IMR-90 (cell line): Measurements from ENCODE around the gene ANKH. TPM values are rescaled to one million over a fixed set of nuclear protein-coding genes. Genes with fewer than 3 reads are reported as not detected.

Experiments used
- ATAC-seq: fragments of 200-7000 bp; cut with Tn5 transposase; 2 replicates; pipeline ENCODE4 v1.9.1; 2020; ENCODE audit warnings: low read depth, mild to moderate bottlenecking, moderate library complexity
- BruUV-seq: library from RNA; stranded (reverse); fragments of 400-500 nt; replicated peaks from 2 replicates; lab custom pipeline; 2021; lab: Mats Ljungman, UMichigan
- CTCF ChIA-PET: fragments of 300-600 bp; formaldehyde crosslinking; extraction: SDS; loops from one replicate; lab custom pipeline; 2021; ENCODE audit warnings: antibody characterized with exemption; lab: Yijun Ruan, JAX
- POLR2A ChIA-PET: fragments of 300-600 bp; sonication (Branson Sonifier 250); formaldehyde crosslinking; loops from one replicate; lab custom pipeline; 2022; ENCODE audit warnings: antibody characterized with exemption; ENCODE audit not compliant: unreplicated experiment; lab: Charles Lee
- DNase-seq: peaks from one replicate; pipeline ENCODE4 v3.0.0; 2013
- H2AFZ ChIP-seq: replicated peaks from 2 replicates; pipeline ENCODE3; 2013; ENCODE audit warnings: low read length, mild to moderate bottlenecking; ENCODE audit not compliant: poor library complexity
- H2AK5ac ChIP-seq: 2 replicates; pipeline ENCODE4 v1.6.1; 2013; ENCODE audit warnings: low read depth, low read length, inconsistent platforms
- H2AK9ac ChIP-seq: replicated peaks from 2 replicates; pipeline ENCODE3; 2013; ENCODE audit warnings: mild to moderate bottlenecking, low read depth, low read length, moderate library complexity; ENCODE audit not compliant: poor library complexity
- H2BK120ac ChIP-seq: 2 replicates; pipeline ENCODE4 v1.6.1; 2013; ENCODE audit warnings: low read depth, low read length, inconsistent platforms
- H2BK15ac ChIP-seq: 3 replicates; pipeline ENCODE4 v1.6.1; 2013; ENCODE audit warnings: low read depth, low read length, inconsistent platforms
- H2BK20ac ChIP-seq: 2 replicates; pipeline ENCODE4 v1.6.1; 2013; ENCODE audit warnings: low read depth, mild to moderate bottlenecking, inconsistent platforms, low read length, moderate library complexity
- H2BK5ac ChIP-seq: 2 replicates; pipeline ENCODE4 v1.6.1; 2013; ENCODE audit warnings: mild to moderate bottlenecking, low read depth, low read length, inconsistent platforms; ENCODE audit not compliant: poor library complexity, severe bottlenecking
- H3K14ac ChIP-seq: replicated peaks from 2 replicates; pipeline ENCODE4 v1.6.1; 2013; ENCODE audit warnings: low read depth, low read length, inconsistent platforms
- H3K18ac ChIP-seq: 2 replicates; pipeline ENCODE4 v1.6.1; 2013; ENCODE audit warnings: low read depth, low read length, control low read depth
- H3K23ac ChIP-seq: 2 replicates; pipeline ENCODE4 v1.6.1; 2013; ENCODE audit warnings: low read depth, low read length, inconsistent platforms
- H3K27ac ChIP-seq: 2 replicates; pipeline ENCODE4 v1.5.1; 2013; ENCODE audit warnings: mild to moderate bottlenecking, control low read depth, low read length; ENCODE audit not compliant: insufficient read depth
- H3K27me3 ChIP-seq: 2 replicates; pipeline ENCODE4 v1.6.1; 2013; ENCODE audit warnings: low read length; ENCODE audit not compliant: control insufficient read depth, insufficient read depth
- H3K36me3 ChIP-seq: 2 replicates; pipeline ENCODE4 v1.6.1; 2013; ENCODE audit warnings: low read length, mixed read lengths; ENCODE audit not compliant: control insufficient read depth, insufficient read depth
- H3K4ac ChIP-seq: 2 replicates; pipeline ENCODE4 v1.6.1; 2013; ENCODE audit warnings: low read depth, low read length, inconsistent platforms
- H3K4me1 ChIP-seq: 2 replicates; pipeline ENCODE4 v1.6.1; 2013; ENCODE audit warnings: low read length, mixed read lengths; ENCODE audit not compliant: control insufficient read depth, insufficient read depth
- H3K4me2 ChIP-seq: 2 replicates; pipeline ENCODE4 v1.6.1; 2013; ENCODE audit warnings: low read depth, mild to moderate bottlenecking, control low read depth, low read length, moderate library complexity
- H3K4me3 ChIP-seq: 2 replicates; pipeline ENCODE4 v1.5.1; 2013; ENCODE audit warnings: low read depth, mild to moderate bottlenecking, control low read depth, low read length, moderate library complexity; ENCODE audit not compliant: insufficient read depth
- H3K56ac ChIP-seq: 2 replicates; pipeline ENCODE4 v1.6.1; 2013; ENCODE audit warnings: low read length, inconsistent platforms; ENCODE audit not compliant: insufficient read depth; ENCODE audit errors: extremely low read depth
- H3K79me1 ChIP-seq, 2 experiments: 2 replicates each; pipeline ENCODE4 v1.6.1; 2013; ENCODE audit warnings: low read length in 2 of 2, inconsistent platforms in 1 of 2, low read depth in 1 of 2
- H3K9ac ChIP-seq: 2 replicates; pipeline ENCODE4 v1.6.1; 2013; ENCODE audit warnings: low read depth, low read length, control low read depth
- H3K9me1 ChIP-seq: 2 replicates; pipeline ENCODE4 v1.6.1; 2013; ENCODE audit warnings: low read length, inconsistent platforms; ENCODE audit not compliant: insufficient read depth
- H3K9me3 ChIP-seq: 2 replicates; pipeline ENCODE4 v1.6.1; 2013; ENCODE audit warnings: low read length; ENCODE audit not compliant: control insufficient read depth, insufficient read depth
- H4K20me1 ChIP-seq: 2 replicates; pipeline ENCODE4 v1.6.1; 2013; ENCODE audit warnings: low read length, inconsistent platforms; ENCODE audit not compliant: insufficient read depth
- H4K5ac ChIP-seq: 2 replicates; pipeline ENCODE4 v1.6.1; 2013; ENCODE audit warnings: mild to moderate bottlenecking, low read depth, low read length, control low read depth
- H4K8ac ChIP-seq, 2 experiments: 2 replicates each; pipeline ENCODE4 v1.6.1; 2013; ENCODE audit warnings: low read depth in 2 of 2, low read length in 2 of 2, control low read depth in 1 of 2, inconsistent platforms in 1 of 2
- H4K91ac ChIP-seq: 2 replicates; pipeline ENCODE4 v1.6.1; 2013; ENCODE audit warnings: low read depth, low read length, inconsistent platforms; ENCODE audit not compliant: insufficient read depth
- BHLHE40 ChIP-seq: fragments of 150-350 bp; IDR thresholded peaks from 2 replicates; pipeline ENCODE4 v1.6.1; 2016; ENCODE audit warnings: mild to moderate bottlenecking, low read depth, low read length
- CEBPB ChIP-seq: IDR thresholded peaks from 2 replicates; pipeline ENCODE4 v1.6.1; 2012; ENCODE audit warnings: low read depth, low read length, improper control_type of control experiment
- CHD1 ChIP-seq: IDR thresholded peaks from 2 replicates; pipeline ENCODE4 v1.6.1; 2012; ENCODE audit warnings: low read depth, low read length, improper control_type of control experiment
- ELK1 ChIP-seq: fragments of 150-350 bp; IDR thresholded peaks from 2 replicates; pipeline ENCODE4 v1.6.1; 2016; ENCODE audit warnings: low read depth, mild to moderate bottlenecking, low read length, moderate library complexity, borderline replicate concordance
- FOS ChIP-seq: fragments of 150-350 bp; IDR thresholded peaks from 2 replicates; pipeline ENCODE4 v1.6.1; 2016; ENCODE audit warnings: low read depth, low read length
- MAFK ChIP-seq: IDR thresholded peaks from 2 replicates; pipeline ENCODE4 v1.6.1; 2012; ENCODE audit warnings: low read depth, low read length, improper control_type of control experiment
- MAZ ChIP-seq: IDR thresholded peaks from 2 replicates; pipeline ENCODE4 v1.6.1; 2012; ENCODE audit warnings: low read depth, mild to moderate bottlenecking, low read length, improper control_type of control experiment, moderate library complexity, borderline replicate concordance
- MXI1 ChIP-seq: IDR thresholded peaks from 2 replicates; pipeline ENCODE4 v1.6.1; 2012; ENCODE audit warnings: low read depth, mild to moderate bottlenecking, low read length, moderate library complexity, borderline replicate concordance
- NFE2L2 ChIP-seq: fragments of 150-350 bp; IDR thresholded peaks from 2 replicates; pipeline ENCODE4 v1.6.1; 2016; ENCODE audit warnings: low read depth, mild to moderate bottlenecking, low read length
- POLR2A ChIP-seq: IDR thresholded peaks from 2 replicates; pipeline ENCODE4 v1.6.1; 2012; ENCODE audit warnings: mild to moderate bottlenecking, low read depth, low read length
- RAD21 ChIP-seq: IDR thresholded peaks from 2 replicates; pipeline ENCODE4 v1.6.1; 2012; ENCODE audit warnings: low read length, improper control_type of control experiment
- RCOR1 ChIP-seq: IDR thresholded peaks from 2 replicates; pipeline ENCODE4 v1.6.1; 2012; ENCODE audit warnings: mild to moderate bottlenecking, low read length, improper control_type of control experiment; ENCODE audit not compliant: insufficient replicate concordance
- RFX5 ChIP-seq: IDR thresholded peaks from 2 replicates; pipeline ENCODE4 v1.8.0; 2012; ENCODE audit warnings: low read depth, mild to moderate bottlenecking, low read length, moderate library complexity
- SMC3 ChIP-seq: fragments of 150-350 bp; IDR thresholded peaks from 2 replicates; pipeline ENCODE4 v1.6.1; 2016; ENCODE audit warnings: low read depth, mild to moderate bottlenecking, antibody characterized with exemption, low read length, moderate library complexity
- USF2 ChIP-seq: fragments of 150-350 bp; IDR thresholded peaks from 2 replicates; pipeline ENCODE4 v1.6.1; 2017; ENCODE audit warnings: mild to moderate bottlenecking, antibody characterized with exemption, low read length, low read depth
- WGBS, 2 experiments: methylation state at CpG; one replicate each; pipeline versions ENCODE4 v1.1.5 to v1.1.7; 2013; ENCODE audit warnings: missing lambda C conversion rate in 2 of 2; ENCODE audit not compliant: insufficient read length in 1 of 2; ENCODE audit errors: extremely low coverage in 2 of 2; 5-methylcytosine and 5-hydroxymethylcytosine counted together
- dilution Hi-C: fragments of 300-500 bp; cut with HindIII; formaldehyde crosslinking; loops from one replicate; pipeline ENCODE4 v1.14.3; 2018; ENCODE audit warnings: low sequenced_read_pairs; ENCODE audit not compliant: unreplicated experiment
- in situ Hi-C: fragments of 300-500 bp; cut with MboI; formaldehyde crosslinking; loops from 3 replicates; pipeline ENCODE4 v1.14.3; 2019; ENCODE audit warnings: low sequenced_read_pairs, inconsistent platforms, mixed read lengths
- intact Hi-C: fragments of 100-400 bp; cut with micrococcal nuclease; formaldehyde crosslinking; loops from 2 replicates; pipeline ENCODE4 v1.10.0; 2022
- polyA plus RNA-seq, 3 experiments: library from polyadenylated mRNA; depleted of rRNA; stranded (reverse); fragments of >200 nt; gene quantifications; 2 replicates each; pipeline ENCODE4 v1.2.3, GENCODE V29; 2012; ENCODE audit warnings: low replicate concordance in 1 of 3
- total RNA-seq: library from RNA; depleted of rRNA; stranded (reverse); fragments of >200 nt; gene quantifications from 2 replicates; pipeline ENCODE4 v1.2.3, GENCODE V29; 2012
- TF ChIP-seq, protein P1 (sequence below): conservative IDR thresholded peaks from 2 replicates; pipeline ENCODE4 v1.5.1; 2012; ENCODE audit warnings: mild to moderate bottlenecking, low read depth, low read length, improper control_type of control experiment

The ANKH gene
- total and polyA plus RNA-seq, 2 of the 4 experiments (the other 2 are of a cell fraction), result 5.2 to 17.2 TPM

- Histone ChIP-seq H3K23ac (no peak overlapping the region), H3K4me1 (peaks cover 2% of the 10 kb centered on the region; the same call in 1 of the 2 replicates), H4K91ac (no peak overlapping the region), H3K9me3 (no peaks in the 10 kb centered on the region), H3K9me1 (no peaks in the 10 kb centered on the region), H3K4me2 (no peak overlapping the region), H2AK5ac (no peak overlapping the region), H4K5ac (no peak overlapping the region), H2BK20ac (no peak overlapping the region), H3K79me1 (no peaks in the 10 kb centered on the region), H3K36me3 (no peaks in the 10 kb centered on the region), H3K27me3 (peaks cover 14% of the 10 kb centered on the region), H3K14ac (no peak overlapping the region), H3K4me3 (no peak overlapping the region), H2BK15ac (no peak overlapping the region), H2BK120ac (no peak overlapping the region), H3K27ac (no peak overlapping the region), H2BK5ac (no peak overlapping the region), H2AFZ (no peak overlapping the region), H3K9ac (no peak overlapping the region), H4K20me1 (no peaks in the 10 kb centered on the region), H3K4ac (no peak overlapping the region), H3K56ac (no peak overlapping the region), H3K18ac (no peak overlapping the region), H4K8ac (no peak overlapping the region), H2AK9ac (no peak overlapping the region)
- ChIA-PET CTCF (interaction anchor here (0.6 kb wide), 2 partner anchors 202 to 210 kb away, joined by 3 read pairs; no protein-coding TSS in a partner anchor), POLR2A (no interaction called here)
- intact Hi-C loops (no loop called here), dilution Hi-C loops (no loop called here), in situ Hi-C loops (no loop called here)
- TF ChIP-seq RFX5 (no peak), MAZ (no peak), FOS (no peak), USF2 (no peak), MAFK (no peak), RAD21 (no peak), CHD1 (no peak), ELK1 (no peak), BHLHE40 (no peak), CEBPB (no peak), POLR2A (no peak), MXI1 (no peak), RCOR1 (no peak), SMC3 (no peak), NFE2L2 (no peak)
- TF ChIP-seq, protein P1, sequence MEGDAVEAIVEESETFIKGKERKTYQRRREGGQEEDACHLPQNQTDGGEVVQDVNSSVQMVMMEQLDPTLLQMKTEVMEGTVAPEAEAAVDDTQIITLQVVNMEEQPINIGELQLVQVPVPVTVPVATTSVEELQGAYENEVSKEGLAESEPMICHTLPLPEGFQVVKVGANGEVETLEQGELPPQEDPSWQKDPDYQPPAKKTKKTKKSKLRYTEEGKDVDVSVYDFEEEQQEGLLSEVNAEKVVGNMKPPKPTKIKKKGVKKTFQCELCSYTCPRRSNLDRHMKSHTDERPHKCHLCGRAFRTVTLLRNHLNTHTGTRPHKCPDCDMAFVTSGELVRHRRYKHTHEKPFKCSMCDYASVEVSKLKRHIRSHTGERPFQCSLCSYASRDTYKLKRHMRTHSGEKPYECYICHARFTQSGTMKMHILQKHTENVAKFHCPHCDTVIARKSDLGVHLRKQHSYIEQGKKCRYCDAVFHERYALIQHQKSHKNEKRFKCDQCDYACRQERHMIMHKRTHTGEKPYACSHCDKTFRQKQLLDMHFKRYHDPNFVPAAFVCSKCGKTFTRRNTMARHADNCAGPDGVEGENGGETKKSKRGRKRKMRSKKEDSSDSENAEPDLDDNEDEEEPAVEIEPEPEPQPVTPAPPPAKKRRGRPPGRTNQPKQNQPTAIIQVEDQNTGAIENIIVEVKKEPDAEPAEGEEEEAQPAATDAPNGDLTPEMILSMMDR, result no peak
- BruUV-seq, result no TSS peak
- DNase-seq (no peak), ATAC-seq (no peak)
- no CpG with 5 or more reads among the region's 5 CpGs for WGBS, 2 experiments
These were observed 19.3 kb upstream of the ANKH start for GRCh38 chr5:14890846-14891245.
